ENCODE results near the gene EMILIN1. TPM values are rescaled to one million over a fixed set of nuclear protein-coding genes. Genes with fewer than 3 reads are reported as not detected.

Gene EMILIN1
- polyA plus RNA-seq (2013, experiment 1 of 2) = 5.9 TPM
- polyA plus RNA-seq (2013, experiment 2 of 2) = 8.4 TPM

DNA sequence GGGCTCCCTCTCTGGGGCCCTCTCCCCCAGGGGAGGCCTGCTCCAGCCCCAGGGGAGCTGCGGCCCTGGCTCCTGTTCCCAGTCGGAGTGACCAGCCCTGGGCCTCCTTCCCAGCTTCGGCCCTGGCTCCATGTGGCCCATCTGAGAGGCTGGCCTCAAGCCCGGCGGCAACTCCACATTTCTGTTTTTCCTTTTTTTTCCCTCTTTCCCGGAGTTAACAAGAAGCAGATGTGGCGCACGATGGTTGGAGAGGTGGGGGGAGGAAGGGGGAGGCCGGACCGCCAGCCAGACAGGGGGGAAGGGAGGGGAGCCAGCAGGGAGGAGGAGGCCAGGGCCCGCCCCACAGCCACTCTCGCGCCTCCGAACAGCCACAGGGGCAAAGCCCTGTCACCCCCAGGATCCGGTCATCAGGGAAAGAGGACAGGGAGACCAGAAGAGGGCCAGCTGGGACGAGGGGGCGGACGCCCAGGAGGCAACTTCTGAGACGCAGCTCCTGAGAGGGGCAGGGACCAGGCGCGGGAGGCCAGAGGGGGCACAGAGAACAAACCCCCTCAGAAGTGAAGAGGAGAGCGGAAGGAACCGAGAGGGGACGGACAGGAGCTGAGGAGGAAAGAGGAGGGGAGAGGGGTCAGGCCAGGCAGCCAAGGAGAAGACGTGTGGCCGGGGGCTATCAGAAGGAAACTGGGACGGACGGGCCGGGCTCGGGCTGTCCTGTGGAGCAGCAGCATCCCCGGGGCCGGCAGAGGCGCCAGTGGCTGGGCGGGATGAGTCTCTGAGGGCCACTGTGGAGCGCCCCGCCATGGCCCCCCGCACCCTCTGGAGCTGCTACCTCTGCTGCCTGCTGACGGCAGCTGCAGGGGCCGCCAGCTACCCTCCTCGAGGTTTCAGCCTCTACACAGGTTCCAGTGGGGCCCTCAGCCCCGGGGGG is at the start of gene EMILIN1:
Gene EMILIN1 (plus strand): TSS at position 349 of the 928 bp plus-strand sequence. CDS start 451 bp downstream, at position 800.
- H3K27ac ChIP-seq (ENCODE audit: low read depth, low read length) = no peak within 1 kb of the TSS
- no peaks in the 10 kb centered on the region for H3K36me3 ChIP-seq (ENCODE audit: insufficient read depth, low read length)
- no peaks in the 10 kb centered on the region for H3K9me3 ChIP-seq (ENCODE audit: insufficient read depth, low read depth, low read length)
- H3K4me3 ChIP-seq (ENCODE audit: low read length) = 0 out of 2 replicates have a peak within 1 kb of the TSS, but pooled peaks have one; percentile 22
- peak within 1 kb of the TSS; percentile 41; the same call in 1 of the 2 replicates for H3K9ac ChIP-seq (ENCODE audit: low read depth, low read length)
- WGBS = 64% methylated on average over 40 of the region's 41 CpGs
- no peaks in the 10 kb centered on the region for H3K27me3 ChIP-seq (ENCODE audit: insufficient read depth, low read length)
- peaks cover 4% of the 10 kb centered on the region; the same call in 1 of the 2 replicates for H3K4me1 ChIP-seq (ENCODE audit: insufficient read depth, low read length)

DNA sequence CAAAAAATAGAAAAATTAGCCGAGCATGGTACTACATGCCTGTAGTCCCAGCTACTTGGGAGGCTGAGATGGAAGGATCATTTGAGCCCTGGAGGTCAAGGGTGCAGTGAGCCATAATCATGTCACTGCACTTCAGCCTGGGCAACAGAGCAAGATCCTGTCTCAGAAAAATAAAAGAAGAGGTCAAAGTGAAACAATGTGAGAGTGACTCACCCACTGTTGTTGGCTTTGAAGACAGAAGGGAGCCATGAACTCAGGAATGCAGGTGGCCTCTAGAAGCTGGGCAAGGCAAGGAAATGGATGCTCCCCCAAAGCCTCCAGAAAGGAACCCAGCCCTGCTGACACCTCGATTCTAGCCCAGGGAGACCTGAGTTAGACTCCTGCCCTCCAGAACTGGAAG is 49.4 kb upstream of the EMILIN1 start:
- no peak overlapping the region for H3K27ac ChIP-seq (ENCODE audit: low read depth, low read length)
- H3K9me3 ChIP-seq (ENCODE audit: insufficient read depth, low read depth, low read length) = no peaks in the 10 kb centered on the region
- WGBS = 96% methylated on average over 2 of the region's 2 CpGs
- no peak overlapping the region for H3K9ac ChIP-seq (ENCODE audit: low read depth, low read length)
- H3K4me1 ChIP-seq (ENCODE audit: insufficient read depth, low read length) = no peaks in the 10 kb centered on the region
- H3K27me3 ChIP-seq (ENCODE audit: insufficient read depth, low read length) = no peaks in the 10 kb centered on the region
- no peak overlapping the region for H3K4me3 ChIP-seq (ENCODE audit: low read length)
- H3K36me3 ChIP-seq (ENCODE audit: insufficient read depth, low read length) = peaks cover 6% of the 10 kb centered on the region; the same call in 1 of the 2 replicates

DNA sequence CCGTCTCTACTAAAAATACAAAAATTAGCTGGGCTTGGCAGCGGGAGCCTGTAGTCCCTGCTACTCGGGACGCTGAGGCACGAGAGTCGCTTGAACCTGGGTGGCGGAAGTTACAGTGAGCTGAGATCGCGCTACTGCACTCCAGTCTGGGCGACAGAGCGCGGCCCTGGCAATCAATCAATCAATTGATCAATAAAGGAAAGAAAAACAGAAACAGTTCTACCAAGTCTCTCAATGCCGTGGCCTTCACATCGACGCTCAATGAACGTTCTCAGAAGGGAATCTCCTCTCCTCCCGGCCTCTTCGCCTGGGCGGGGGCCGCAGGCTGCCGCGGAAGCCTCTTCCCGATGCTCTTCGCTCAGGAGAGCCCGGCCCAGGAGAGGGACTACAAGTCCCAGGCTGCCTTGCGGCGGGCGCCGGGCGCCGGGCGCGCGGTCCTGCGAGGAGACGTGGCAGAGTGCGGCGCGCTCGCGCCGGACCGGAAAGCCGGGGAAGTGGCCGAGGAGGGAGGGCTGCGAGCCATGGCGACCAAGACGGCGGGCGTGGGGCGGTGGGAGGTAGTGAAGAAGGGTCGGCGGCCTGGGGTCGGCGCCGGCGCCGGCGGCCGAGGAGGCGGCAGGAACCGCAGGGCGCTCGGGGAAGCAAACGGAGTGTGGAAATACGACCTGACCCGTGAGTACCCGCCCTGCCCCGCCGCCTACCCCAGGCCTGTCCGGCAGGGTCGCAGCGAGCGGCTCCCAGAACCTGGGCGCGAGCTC is 45.7 kb upstream of the EMILIN1 start, which contains the start of gene TMEM214:
Gene TMEM214 (plus strand): TSS at position 471 of the 758 bp plus-strand sequence. CDS start 51 bp downstream, at position 522.
- H3K9ac ChIP-seq (ENCODE audit: low read depth, low read length) = peak within 1 kb of the TSS; percentile 85
- WGBS = under 1% methylated on average over 76 of the region's 76 CpGs
- H3K4me1 ChIP-seq (ENCODE audit: insufficient read depth, low read length) = no peaks in the 10 kb centered on the region
- H3K27ac ChIP-seq (ENCODE audit: low read depth, low read length) = no peak within 1 kb of the TSS
- H3K9me3 ChIP-seq (ENCODE audit: insufficient read depth, low read depth, low read length) = no peaks in the 10 kb centered on the region
- H3K36me3 ChIP-seq (ENCODE audit: insufficient read depth, low read length) = peaks cover 30% of the 10 kb centered on the region
- peak within 1 kb of the TSS; percentile 91 for H3K4me3 ChIP-seq (ENCODE audit: low read length)
- H3K27me3 ChIP-seq (ENCODE audit: insufficient read depth, low read length) = no peaks in the 10 kb centered on the region

DNA sequence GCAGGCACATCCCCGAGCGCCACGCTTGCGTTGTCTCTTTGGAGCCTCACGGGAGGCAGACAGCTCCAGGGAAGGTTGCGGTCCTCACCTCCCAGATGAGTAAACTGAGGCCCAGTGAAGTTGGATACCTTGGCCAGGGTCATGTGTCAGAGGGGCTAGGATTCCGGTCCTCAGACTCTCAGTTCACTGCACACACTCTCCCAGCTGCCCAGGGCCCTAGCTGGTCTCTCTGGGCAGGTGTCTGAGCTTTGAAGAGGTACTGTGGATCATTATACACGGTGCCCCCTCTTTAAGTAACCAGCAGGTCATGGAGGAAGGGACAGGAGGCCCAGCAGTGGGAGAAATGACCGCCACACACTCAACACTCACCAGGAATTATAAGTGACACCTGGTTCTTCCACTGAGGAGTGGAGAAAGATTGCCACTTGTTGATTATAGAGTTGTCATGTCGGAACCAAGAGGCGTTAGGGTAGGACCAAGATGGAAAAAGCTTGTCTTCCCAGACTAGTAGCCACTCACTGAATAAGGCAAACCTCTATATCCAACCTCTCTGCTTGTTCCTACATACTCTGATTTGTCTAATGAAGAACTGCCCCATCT is 45.1 kb upstream of the EMILIN1 start:
- Histone ChIP-seq H3K9ac (ENCODE audit: low read depth, low read length) (peak overlapping the region; percentile 85), H3K4me3 (ENCODE audit: low read length) (peak overlapping the region; percentile 91), H3K4me1 (ENCODE audit: insufficient read depth, low read length) (no peaks in the 10 kb centered on the region), H3K36me3 (ENCODE audit: insufficient read depth, low read length) (peaks cover 37% of the 10 kb centered on the region), H3K27ac (ENCODE audit: low read depth, low read length) (no peak overlapping the region), H3K9me3 (ENCODE audit: insufficient read depth, low read depth, low read length) (no peaks in the 10 kb centered on the region), H3K27me3 (ENCODE audit: insufficient read depth, low read length) (no peaks in the 10 kb centered on the region)
- 25% methylated on average over 11 of the region's 11 CpGs for WGBS

DNA sequence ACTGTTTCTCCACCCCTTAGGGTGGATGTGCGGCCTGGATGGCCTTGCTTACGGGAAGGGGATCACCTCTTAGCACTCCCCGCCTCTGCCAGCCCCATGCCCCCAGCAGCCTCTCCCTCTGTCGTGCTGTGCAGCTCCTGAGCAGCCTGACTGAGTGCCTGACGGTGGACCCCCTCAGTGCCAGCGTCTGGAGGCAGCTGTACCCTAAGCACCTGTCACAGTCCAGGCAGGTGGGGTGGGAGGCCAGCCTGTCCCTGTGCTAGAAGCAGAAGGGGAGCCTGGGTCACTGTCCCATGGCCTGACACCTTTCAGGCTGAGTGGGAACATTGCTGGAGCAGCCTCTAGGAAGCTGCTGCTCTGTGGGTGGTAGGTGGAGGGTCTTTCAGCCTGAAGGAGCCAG is 40.4 kb upstream of the EMILIN1 start:
- Histone ChIP-seq H3K9ac (ENCODE audit: low read depth, low read length) (no peak overlapping the region), H3K27ac (ENCODE audit: low read depth, low read length) (no peak overlapping the region), H3K27me3 (ENCODE audit: insufficient read depth, low read length) (no peaks in the 10 kb centered on the region), H3K4me3 (ENCODE audit: low read length) (no peak overlapping the region), H3K4me1 (ENCODE audit: insufficient read depth, low read length) (no peaks in the 10 kb centered on the region), H3K9me3 (ENCODE audit: insufficient read depth, low read depth, low read length) (no peaks in the 10 kb centered on the region), H3K36me3 (ENCODE audit: insufficient read depth, low read length) (peaks cover 83% of the 10 kb centered on the region)
- WGBS = 95% methylated on average over 6 of the region's 6 CpGs

DNA sequence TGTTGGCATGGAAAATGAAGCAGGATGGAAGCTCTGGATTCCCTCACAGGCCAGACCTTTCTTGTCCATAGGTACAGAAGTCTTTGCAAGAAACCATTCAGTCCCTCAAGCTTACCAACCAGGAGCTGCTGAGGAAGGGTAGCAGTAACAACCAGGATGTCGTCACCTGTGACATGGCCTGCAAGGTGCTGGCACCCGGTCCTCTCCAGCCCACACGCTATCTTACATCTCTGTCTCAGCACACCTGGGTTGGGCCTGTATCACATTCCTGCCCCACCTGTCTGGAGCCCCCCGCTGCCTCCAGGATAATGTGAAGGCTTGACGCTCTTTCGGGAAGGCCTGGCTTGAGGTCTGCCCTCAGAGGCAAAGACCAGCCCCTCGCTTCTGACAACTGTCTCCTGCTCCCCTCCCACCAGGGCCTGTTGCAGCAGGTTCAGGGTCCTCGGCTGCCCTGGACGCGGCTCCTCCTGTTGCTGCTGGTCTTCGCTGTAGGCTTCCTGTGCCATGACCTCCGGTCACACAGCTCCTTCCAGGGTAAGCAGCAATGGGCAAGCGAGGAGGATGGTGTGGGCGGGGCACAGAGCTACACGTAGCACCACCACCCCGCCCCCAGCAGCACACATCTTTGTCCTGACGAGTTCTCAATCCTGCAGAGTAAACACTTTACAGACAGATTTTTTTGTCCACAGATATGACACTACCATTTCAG is 39.6 kb upstream of the EMILIN1 start:
- H3K27me3 ChIP-seq (ENCODE audit: insufficient read depth, low read length) = no peaks in the 10 kb centered on the region
- no peak overlapping the region for H3K27ac ChIP-seq (ENCODE audit: low read depth, low read length)
- WGBS = 93% methylated on average over 17 of the region's 17 CpGs
- H3K4me3 ChIP-seq (ENCODE audit: low read length) = no peak overlapping the region
- H3K4me1 ChIP-seq (ENCODE audit: insufficient read depth, low read length) = no peaks in the 10 kb centered on the region
- H3K9me3 ChIP-seq (ENCODE audit: insufficient read depth, low read depth, low read length) = no peaks in the 10 kb centered on the region
- H3K9ac ChIP-seq (ENCODE audit: low read depth, low read length) = no peak overlapping the region
- H3K36me3 ChIP-seq (ENCODE audit: insufficient read depth, low read length) = peaks cover 85% of the 10 kb centered on the region

DNA sequence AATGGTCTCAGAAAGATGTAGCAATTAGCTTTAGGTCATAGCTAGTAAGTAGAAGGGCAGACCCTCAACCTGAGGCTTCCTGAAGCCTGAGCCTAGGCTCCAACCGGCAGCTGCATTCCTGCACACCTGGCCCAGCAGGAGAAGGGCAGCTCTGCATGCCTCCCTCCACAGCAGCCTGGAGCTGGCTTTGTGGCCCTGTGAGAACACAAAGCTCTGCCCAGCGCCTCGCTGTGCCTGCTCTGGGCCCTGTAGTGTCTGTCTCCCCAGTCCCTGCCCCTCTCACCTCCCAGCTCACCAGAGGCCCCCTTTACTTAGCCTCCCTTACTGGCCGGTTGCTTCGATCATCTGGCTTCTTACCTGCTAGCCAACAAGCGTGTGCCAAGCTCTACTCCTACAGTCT is 39.0 kb upstream of the EMILIN1 start:
- H3K9ac ChIP-seq (ENCODE audit: low read depth, low read length) = no peak overlapping the region
- no peak overlapping the region for H3K27ac ChIP-seq (ENCODE audit: low read depth, low read length)
- peaks cover 85% of the 10 kb centered on the region for H3K36me3 ChIP-seq (ENCODE audit: insufficient read depth, low read length)
- H3K9me3 ChIP-seq (ENCODE audit: insufficient read depth, low read depth, low read length) = no peaks in the 10 kb centered on the region
- H3K27me3 ChIP-seq (ENCODE audit: insufficient read depth, low read length) = no peaks in the 10 kb centered on the region
- H3K4me1 ChIP-seq (ENCODE audit: insufficient read depth, low read length) = no peaks in the 10 kb centered on the region
- WGBS = 94% methylated on average over 6 of the region's 6 CpGs
- H3K4me3 ChIP-seq (ENCODE audit: low read length) = no peak overlapping the region

DNA sequence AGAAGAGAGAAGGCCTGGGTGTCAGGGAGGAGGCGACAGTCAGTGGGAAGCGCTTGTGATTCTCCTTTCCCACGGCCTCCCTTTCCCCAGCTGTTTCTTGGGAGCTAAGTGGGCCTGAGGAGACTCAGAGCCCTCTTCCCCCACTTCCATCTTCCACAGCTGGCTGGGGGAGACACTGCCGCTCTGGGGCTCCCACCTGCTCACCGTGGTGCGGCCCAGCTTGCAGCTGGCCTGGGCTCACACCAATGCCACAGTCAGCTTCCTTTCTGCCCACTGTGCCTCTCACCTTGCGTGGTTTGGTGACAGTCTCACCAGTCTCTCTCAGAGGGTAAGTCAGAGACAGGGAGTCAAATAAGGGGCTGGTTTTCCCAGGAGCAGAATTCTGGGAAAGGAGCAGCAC is 38.5 kb upstream of the EMILIN1 start:
- Histone ChIP-seq H3K36me3 (ENCODE audit: insufficient read depth, low read length) (peaks cover 82% of the 10 kb centered on the region), H3K27me3 (ENCODE audit: insufficient read depth, low read length) (no peaks in the 10 kb centered on the region), H3K9ac (ENCODE audit: low read depth, low read length) (no peak overlapping the region), H3K27ac (ENCODE audit: low read depth, low read length) (no peak overlapping the region), H3K4me1 (ENCODE audit: insufficient read depth, low read length) (no peaks in the 10 kb centered on the region), H3K9me3 (ENCODE audit: insufficient read depth, low read depth, low read length) (no peaks in the 10 kb centered on the region), H3K4me3 (ENCODE audit: low read length) (no peak overlapping the region)
- 91% methylated on average over 7 of the region's 7 CpGs for WGBS

DNA sequence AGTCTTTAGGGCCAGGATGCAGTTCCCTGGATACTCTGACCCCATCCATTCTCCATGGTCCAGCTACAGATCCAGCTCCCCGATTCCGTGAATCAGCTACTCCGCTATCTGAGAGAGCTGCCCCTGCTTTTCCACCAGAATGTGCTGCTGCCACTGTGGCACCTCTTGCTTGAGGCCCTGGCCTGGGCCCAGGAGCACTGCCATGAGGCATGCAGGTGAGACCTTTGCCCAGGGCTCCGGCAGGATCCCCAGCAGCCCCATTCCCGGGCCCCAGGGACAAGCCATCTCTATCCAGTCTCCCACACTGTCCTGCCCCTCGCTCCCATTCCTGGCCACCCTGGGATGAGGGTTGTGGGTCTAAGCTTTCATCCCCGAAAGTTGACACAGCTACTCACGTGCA is 38.1 kb upstream of the EMILIN1 start:
- Histone ChIP-seq H3K9ac (ENCODE audit: low read depth, low read length) (no peak overlapping the region), H3K36me3 (ENCODE audit: insufficient read depth, low read length) (peaks cover 78% of the 10 kb centered on the region), H3K27me3 (ENCODE audit: insufficient read depth, low read length) (no peaks in the 10 kb centered on the region), H3K4me1 (ENCODE audit: insufficient read depth, low read length) (no peaks in the 10 kb centered on the region), H3K27ac (ENCODE audit: low read depth, low read length) (no peak overlapping the region), H3K4me3 (ENCODE audit: low read length) (no peak overlapping the region), H3K9me3 (ENCODE audit: insufficient read depth, low read depth, low read length) (no peaks in the 10 kb centered on the region)
- WGBS = 94% methylated on average over 8 of the region's 8 CpGs

DNA sequence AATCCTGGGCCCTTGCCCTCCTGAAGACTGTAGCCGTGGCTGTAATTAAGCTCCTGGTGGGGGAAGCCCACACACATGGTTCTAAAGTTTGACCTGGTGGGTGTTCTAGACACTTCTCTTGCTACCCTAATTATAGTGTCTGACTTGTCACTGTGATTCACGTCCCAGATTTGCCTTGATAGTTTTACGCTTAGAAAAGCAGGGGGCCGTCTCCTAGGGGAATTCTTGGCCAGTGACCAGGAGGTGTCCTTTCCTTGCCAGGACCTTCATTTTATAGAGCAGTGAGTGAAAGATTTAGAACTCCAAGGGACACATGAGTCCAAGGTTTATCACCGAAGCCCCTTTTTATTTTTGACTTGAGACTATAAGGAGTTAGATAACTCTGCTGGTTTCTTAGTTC is 36.7 kb upstream of the EMILIN1 start:
- Histone ChIP-seq H3K27me3 (ENCODE audit: insufficient read depth, low read length) (no peaks in the 10 kb centered on the region), H3K27ac (ENCODE audit: low read depth, low read length) (no peak overlapping the region), H3K9me3 (ENCODE audit: insufficient read depth, low read depth, low read length) (no peaks in the 10 kb centered on the region), H3K36me3 (ENCODE audit: insufficient read depth, low read length) (peaks cover 64% of the 10 kb centered on the region), H3K4me1 (ENCODE audit: insufficient read depth, low read length) (no peaks in the 10 kb centered on the region), H3K9ac (ENCODE audit: low read depth, low read length) (no peak overlapping the region), H3K4me3 (ENCODE audit: low read length) (no peak overlapping the region)
- 91% methylated on average over 5 of the region's 5 CpGs for WGBS
